ENCODE data around the gene MTHFD1L.
"Not testable (repeated sequence)": the region's sequence is repeated elsewhere in the genome, so short reads cannot be mapped to it uniquely, and the experiment has no call there.

MTHFD1L gene

DNA sequence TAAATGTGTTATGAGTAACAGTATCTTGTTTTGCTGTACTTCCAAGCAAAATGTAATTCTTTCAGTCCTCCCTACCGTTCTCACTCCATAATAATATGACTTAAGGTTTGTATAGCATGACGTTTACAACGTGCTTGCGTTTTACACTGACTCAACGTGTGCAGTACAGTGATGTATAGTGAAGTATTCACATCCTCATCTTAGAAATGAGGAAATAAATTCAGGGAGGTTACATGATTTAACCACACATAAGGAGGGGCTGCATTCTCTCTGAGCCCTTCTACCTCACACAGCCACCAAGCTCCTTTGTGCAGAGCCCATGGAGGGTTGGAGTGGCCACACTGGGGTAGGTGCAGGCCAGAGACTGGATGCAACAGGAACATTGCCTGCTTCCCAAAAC lies 164.5 kb downstream of the MTHFD1L start:
- Histone ChIP-seq H3K36me3 (ENCODE audit: low read length) (peaks cover 3% of the 10 kb centered on the region; the same call in 1 of the 2 replicates), H3F3A (ENCODE audit: insufficient read depth) (no peaks in the 10 kb centered on the region), H3K9me2 (replicated peaks; ENCODE audit: insufficient read depth, low read length) (no peaks in the 10 kb centered on the region), H4K20me1 (ENCODE audit: low read depth, low read length) (no peaks in the 10 kb centered on the region), H3K27me3 (ENCODE audit: low read length) (no peaks in the 10 kb centered on the region), H3K27ac (ENCODE audit: low read depth, low read length) (no peak overlapping the region), H3K9ac (ENCODE audit: low read length) (no peak overlapping the region), H3K4me3 (ENCODE audit: insufficient read depth, low read length, poor library complexity, severe bottlenecking) (no peak overlapping the region), H3K4me2 (ENCODE audit: low read depth, low read length, poor library complexity, severe bottlenecking) (no peak overlapping the region), H3K79me2 (ENCODE audit: insufficient read depth, low read length) (no peaks in the 10 kb centered on the region), H2AFZ (ENCODE audit: low read depth, low read length, severe bottlenecking) (no peak overlapping the region), H3K9me3 (ENCODE audit: insufficient read depth, low read length) (no peaks in the 10 kb centered on the region)
- TF ChIP-seq CTCF (IDR thresholded peaks at IDR 0.05; ENCODE audit: insufficient read depth, low read length, poor library complexity, severe bottlenecking) (no peak), EZH2phosphoT487 (conservative IDR thresholded peaks at IDR 0.05; ENCODE audit: low read length) (no peak)

GRCh38 chr6:151032034-151032433 lies 166.5 kb downstream of the MTHFD1L start:
- Histone ChIP-seq H3K4me3 (ENCODE audit: insufficient read depth, low read length, poor library complexity, severe bottlenecking) (no peak overlapping the region), H3K4me2 (ENCODE audit: low read depth, low read length, poor library complexity, severe bottlenecking) (no peak overlapping the region), H3K27me3 (ENCODE audit: low read length) (no peaks in the 10 kb centered on the region), H3K36me3 (ENCODE audit: low read length) (peaks cover 11% of the 10 kb centered on the region; the same call in 1 of the 2 replicates), H3K9me3 (ENCODE audit: insufficient read depth, low read length) (no peaks in the 10 kb centered on the region), H2AFZ (ENCODE audit: low read depth, low read length, severe bottlenecking) (no peak overlapping the region), H3K27ac (ENCODE audit: low read depth, low read length) (no peak overlapping the region), H3K9me2 (replicated peaks; ENCODE audit: insufficient read depth, low read length) (no peaks in the 10 kb centered on the region), H4K20me1 (ENCODE audit: low read depth, low read length) (no peaks in the 10 kb centered on the region), H3K79me2 (ENCODE audit: insufficient read depth, low read length) (no peaks in the 10 kb centered on the region), H3K9ac (ENCODE audit: low read length) (no peak overlapping the region), H3F3A (ENCODE audit: insufficient read depth) (no peaks in the 10 kb centered on the region)
- TF ChIP-seq EZH2phosphoT487 (conservative IDR thresholded peaks at IDR 0.05; ENCODE audit: low read length) (no peak), CTCF (IDR thresholded peaks at IDR 0.05; ENCODE audit: insufficient read depth, low read length, poor library complexity, severe bottlenecking) (no peak)

GRCh38 chr6:151034825-151035781 lies 169.6 kb downstream of the MTHFD1L start:
- Histone ChIP-seq H3K4me2 (ENCODE audit: low read depth, low read length, poor library complexity, severe bottlenecking) (no peak overlapping the region), H3K9me2 (replicated peaks; ENCODE audit: insufficient read depth, low read length) (no peaks in the 10 kb centered on the region), H3K9ac (ENCODE audit: low read length) (no peak overlapping the region), H3K27me3 (ENCODE audit: low read length) (no peaks in the 10 kb centered on the region), H3F3A (ENCODE audit: insufficient read depth) (no peaks in the 10 kb centered on the region), H4K20me1 (ENCODE audit: low read depth, low read length) (no peaks in the 10 kb centered on the region), H3K9me3 (ENCODE audit: insufficient read depth, low read length) (no peaks in the 10 kb centered on the region), H2AFZ (ENCODE audit: low read depth, low read length, severe bottlenecking) (no peak overlapping the region), H3K27ac (ENCODE audit: low read depth, low read length) (no peak overlapping the region), H3K79me2 (ENCODE audit: insufficient read depth, low read length) (no peaks in the 10 kb centered on the region), H3K4me3 (ENCODE audit: insufficient read depth, low read length, poor library complexity, severe bottlenecking) (no peak overlapping the region), H3K36me3 (ENCODE audit: low read length) (peaks cover 11% of the 10 kb centered on the region; the same call in 1 of the 2 replicates)
- TF ChIP-seq CTCF (IDR thresholded peaks at IDR 0.05; ENCODE audit: insufficient read depth, low read length, poor library complexity, severe bottlenecking) = no peak
- TF ChIP-seq EZH2phosphoT487 (conservative IDR thresholded peaks at IDR 0.05; ENCODE audit: low read length) = no peak

DNA sequence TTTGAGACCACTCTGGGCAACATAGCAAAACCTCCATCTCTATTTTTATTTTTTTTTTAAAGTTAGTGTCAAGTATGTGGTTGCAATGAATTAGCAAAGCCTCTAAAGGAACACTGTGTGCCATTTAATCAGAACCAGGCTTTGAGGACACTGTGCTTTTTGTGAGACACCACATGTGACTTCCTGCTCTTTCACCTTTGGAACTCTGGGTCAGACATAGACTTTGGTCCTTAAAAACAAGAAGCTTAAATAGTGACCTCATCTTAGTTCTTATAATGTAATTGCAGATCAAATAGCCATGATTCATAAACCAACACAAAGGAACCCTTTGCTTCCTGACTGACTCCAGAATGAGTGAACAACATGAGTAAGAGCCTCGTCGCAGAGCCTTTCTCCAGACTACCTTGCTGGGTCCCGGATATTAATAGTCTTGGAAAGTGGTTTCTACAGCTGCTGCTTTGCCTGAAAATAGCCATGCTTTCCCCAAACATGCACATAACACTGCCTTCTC lies 170.8 kb downstream of the MTHFD1L start:
- not testable (repeated sequence) for H3K27me3 ChIP-seq (ENCODE audit: low read length); H3K9me2 ChIP-seq (replicated peaks; ENCODE audit: insufficient read depth, low read length); H3K4me3 ChIP-seq (ENCODE audit: insufficient read depth, low read length, poor library complexity, severe bottlenecking); H3K9me3 ChIP-seq (ENCODE audit: insufficient read depth, low read length); H3K9ac ChIP-seq (ENCODE audit: low read length); H4K20me1 ChIP-seq (ENCODE audit: low read depth, low read length); H3K79me2 ChIP-seq (ENCODE audit: insufficient read depth, low read length); H3K4me2 ChIP-seq (ENCODE audit: low read depth, low read length, poor library complexity, severe bottlenecking); H3F3A ChIP-seq (ENCODE audit: insufficient read depth); H3K27ac ChIP-seq (ENCODE audit: low read depth, low read length); H2AFZ ChIP-seq (ENCODE audit: low read depth, low read length, severe bottlenecking)
- H3K36me3 ChIP-seq (ENCODE audit: low read length) = peaks cover 11% of the 10 kb centered on the region; the same call in 1 of the 2 replicates

Data from SU-DHL-6 (cell line).